ENCODE results near the gene SEZ6.

DNA sequence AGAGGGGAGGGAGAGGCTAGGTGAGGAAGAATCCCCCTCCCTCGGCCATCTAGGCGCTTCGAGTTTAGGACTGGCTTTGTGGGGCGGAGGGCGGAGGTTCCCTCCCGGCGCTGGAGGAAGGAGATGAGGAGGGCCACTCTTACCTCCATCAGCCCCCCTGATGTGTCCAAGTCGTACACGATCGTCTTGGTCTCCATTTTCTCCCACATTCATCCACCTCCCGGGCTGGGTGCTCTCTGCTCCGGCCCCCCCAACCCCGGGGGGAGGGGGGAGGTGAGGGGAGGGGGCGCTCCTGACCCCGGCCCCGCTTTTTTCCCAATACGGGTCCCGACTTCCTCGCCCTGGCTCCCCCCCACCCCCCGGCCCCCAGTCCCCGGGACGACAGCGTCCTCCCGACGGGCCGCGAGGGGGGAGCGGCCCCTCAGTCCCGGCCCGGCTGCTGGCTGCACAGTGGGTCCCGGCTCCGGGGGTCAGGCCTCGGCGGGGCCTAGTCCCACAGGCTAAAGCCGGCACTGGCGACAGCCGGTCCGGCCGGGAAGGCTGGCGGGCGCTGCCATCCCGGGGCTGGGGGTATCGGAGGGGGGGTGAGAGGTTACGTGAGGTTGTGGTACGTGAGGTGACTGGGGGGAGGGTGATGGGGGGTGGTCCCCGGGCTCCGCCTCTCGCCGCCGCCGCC is 54.9 kb downstream of the SEZ6 start:
- TF ChIP-seq EP300 (IDR thresholded peaks at IDR 0.05) (no peak), POLR2A (IDR thresholded peaks at IDR 0.05) (no peak)
- TF ChIP-seq, protein P1, sequence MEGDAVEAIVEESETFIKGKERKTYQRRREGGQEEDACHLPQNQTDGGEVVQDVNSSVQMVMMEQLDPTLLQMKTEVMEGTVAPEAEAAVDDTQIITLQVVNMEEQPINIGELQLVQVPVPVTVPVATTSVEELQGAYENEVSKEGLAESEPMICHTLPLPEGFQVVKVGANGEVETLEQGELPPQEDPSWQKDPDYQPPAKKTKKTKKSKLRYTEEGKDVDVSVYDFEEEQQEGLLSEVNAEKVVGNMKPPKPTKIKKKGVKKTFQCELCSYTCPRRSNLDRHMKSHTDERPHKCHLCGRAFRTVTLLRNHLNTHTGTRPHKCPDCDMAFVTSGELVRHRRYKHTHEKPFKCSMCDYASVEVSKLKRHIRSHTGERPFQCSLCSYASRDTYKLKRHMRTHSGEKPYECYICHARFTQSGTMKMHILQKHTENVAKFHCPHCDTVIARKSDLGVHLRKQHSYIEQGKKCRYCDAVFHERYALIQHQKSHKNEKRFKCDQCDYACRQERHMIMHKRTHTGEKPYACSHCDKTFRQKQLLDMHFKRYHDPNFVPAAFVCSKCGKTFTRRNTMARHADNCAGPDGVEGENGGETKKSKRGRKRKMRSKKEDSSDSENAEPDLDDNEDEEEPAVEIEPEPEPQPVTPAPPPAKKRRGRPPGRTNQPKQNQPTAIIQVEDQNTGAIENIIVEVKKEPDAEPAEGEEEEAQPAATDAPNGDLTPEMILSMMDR (IDR thresholded peaks at IDR 0.05) = no peak
